Nephron (organoid): ENCODE measurements around the gene POFUT2.

Source experiments
- H3K27ac Mint-ChIP-seq, 3 experiments: 2 replicates each; pipeline ENCODE4 v1.8.0; 2020; ENCODE audit warnings: mixed read lengths in 3 of 3, mild to moderate bottlenecking in 2 of 3, moderate library complexity in 1 of 3
- H3K27me3 Mint-ChIP-seq: 2 replicates; pipeline ENCODE4 v1.8.0; 2021; ENCODE audit warnings: low read depth, mild to moderate bottlenecking, moderate library complexity, mixed read lengths
- H3K36me3 Mint-ChIP-seq: 2 replicates; pipeline ENCODE4 v1.8.0; 2020; ENCODE audit warnings: low read depth, mixed read lengths
- H3K4me1 Mint-ChIP-seq: 2 replicates; pipeline ENCODE4 v1.8.0; 2020; ENCODE audit warnings: mixed read lengths
- H3K4me3 Mint-ChIP-seq, 3 experiments: 2 replicates each; pipeline ENCODE4 v1.8.0; 2020; ENCODE audit warnings: mild to moderate bottlenecking in 3 of 3, mixed read lengths in 3 of 3, moderate library complexity in 2 of 3
- H3K9me3 Mint-ChIP-seq: 2 replicates; pipeline ENCODE4 v1.8.0; 2020; ENCODE audit warnings: mixed read lengths
- TF ChIP-seq, protein P1 (sequence below), 3 experiments: fragments of 200-600 bp; sonication (generic); IDR thresholded peaks; one replicate each; pipeline ENCODE4 v1.5.0; 2021; ENCODE audit warnings: antibody characterized with exemption in 3 of 3; ENCODE audit not compliant: unreplicated experiment in 3 of 3

The POFUT2 gene

DNA sequence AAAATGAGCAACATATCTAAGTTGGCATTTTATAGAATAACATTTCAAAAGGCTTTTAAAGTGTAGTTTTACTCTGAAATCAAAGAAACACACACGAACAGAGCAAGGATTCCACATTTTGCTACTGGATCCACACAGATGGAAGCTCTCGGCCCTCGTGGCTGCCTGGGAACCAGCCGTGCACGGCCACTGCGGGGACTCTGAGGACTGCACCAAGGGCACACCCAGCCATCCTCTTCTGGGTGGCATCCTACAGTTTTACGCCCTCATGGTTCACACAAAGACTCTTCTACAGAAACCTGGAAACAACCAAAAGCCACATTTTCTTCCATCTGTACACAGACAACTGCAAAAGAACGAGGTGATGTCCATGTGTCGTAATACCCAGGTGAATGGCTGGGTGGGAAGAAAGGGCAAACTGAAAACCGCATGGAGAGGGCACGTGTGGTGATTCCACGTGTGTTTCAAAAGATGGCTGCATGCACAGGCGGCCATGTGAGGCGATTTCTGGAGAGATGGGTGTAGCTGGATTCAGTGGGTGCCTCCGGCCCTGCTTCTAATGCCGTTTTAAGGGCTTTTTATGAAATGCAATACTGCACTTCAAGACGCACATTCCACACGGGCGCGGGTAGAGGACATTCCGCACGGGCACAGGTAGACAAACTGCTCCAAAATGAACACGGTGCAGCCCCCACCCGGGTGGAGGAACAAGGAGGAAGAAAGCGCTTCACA lies 8.1 kb downstream of the POFUT2 start:
- peaks cover 58% of the 10 kb centered on the region for H3K36me3 Mint-ChIP-seq
- TF ChIP-seq, protein P1, sequence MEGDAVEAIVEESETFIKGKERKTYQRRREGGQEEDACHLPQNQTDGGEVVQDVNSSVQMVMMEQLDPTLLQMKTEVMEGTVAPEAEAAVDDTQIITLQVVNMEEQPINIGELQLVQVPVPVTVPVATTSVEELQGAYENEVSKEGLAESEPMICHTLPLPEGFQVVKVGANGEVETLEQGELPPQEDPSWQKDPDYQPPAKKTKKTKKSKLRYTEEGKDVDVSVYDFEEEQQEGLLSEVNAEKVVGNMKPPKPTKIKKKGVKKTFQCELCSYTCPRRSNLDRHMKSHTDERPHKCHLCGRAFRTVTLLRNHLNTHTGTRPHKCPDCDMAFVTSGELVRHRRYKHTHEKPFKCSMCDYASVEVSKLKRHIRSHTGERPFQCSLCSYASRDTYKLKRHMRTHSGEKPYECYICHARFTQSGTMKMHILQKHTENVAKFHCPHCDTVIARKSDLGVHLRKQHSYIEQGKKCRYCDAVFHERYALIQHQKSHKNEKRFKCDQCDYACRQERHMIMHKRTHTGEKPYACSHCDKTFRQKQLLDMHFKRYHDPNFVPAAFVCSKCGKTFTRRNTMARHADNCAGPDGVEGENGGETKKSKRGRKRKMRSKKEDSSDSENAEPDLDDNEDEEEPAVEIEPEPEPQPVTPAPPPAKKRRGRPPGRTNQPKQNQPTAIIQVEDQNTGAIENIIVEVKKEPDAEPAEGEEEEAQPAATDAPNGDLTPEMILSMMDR (IDR thresholded peaks at IDR 0.05; ENCODE audit: unreplicated experiment in 3 of 3) = no peak

DNA sequence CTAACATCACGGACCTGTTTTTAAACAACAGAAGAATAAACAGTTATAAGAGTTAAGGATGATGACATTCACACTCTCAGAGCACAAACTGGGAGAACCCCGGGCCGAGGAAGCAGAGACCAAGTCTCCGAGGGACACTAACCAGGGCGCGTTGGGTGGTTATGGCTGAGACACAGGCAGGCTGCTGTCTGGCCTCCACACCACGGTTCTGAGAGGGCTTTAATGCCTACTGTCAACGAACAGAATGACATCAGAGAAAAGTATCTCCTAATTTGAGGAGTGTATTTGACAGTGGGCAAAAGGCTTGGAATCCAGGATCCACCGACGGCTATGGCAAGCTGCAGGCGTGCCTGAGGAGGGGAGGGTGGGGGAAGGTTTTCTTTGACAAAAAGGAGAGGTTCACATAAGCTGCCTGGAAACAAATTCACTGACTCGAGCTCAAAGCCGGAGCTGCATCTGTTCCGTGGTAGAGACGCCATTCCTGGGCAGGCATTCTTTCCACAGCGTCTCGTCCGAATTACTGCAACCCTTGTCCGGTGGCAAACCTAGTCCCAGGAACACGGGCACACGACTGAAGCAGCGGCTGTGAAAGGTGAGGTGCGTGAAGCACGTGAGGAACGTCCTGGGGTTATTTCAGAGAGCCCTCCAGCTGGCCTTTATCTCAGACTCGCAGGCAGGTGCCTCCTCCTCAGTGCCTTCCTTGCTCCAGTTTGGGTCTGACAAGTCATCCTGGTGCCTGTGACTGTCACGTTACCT lies 9.4 kb downstream of the POFUT2 start:
- no peak overlapping the region for H3K27ac Mint-ChIP-seq
- peaks cover 12% of the 10 kb centered on the region for H3K4me1 Mint-ChIP-seq
- peaks cover 49% of the 10 kb centered on the region for H3K36me3 Mint-ChIP-seq
- no peaks in the 10 kb centered on the region for H3K9me3 Mint-ChIP-seq
- H3K27me3 Mint-ChIP-seq = no peaks in the 10 kb centered on the region
- TF ChIP-seq, protein P1 (IDR thresholded peaks at IDR 0.05; ENCODE audit: unreplicated experiment in 3 of 3) = no peak
- no peak overlapping the region for H3K4me3 Mint-ChIP-seq

More for the DNA sequence above, 8.1 kb downstream of the POFUT2 start:
- H3K27me3 Mint-ChIP-seq = no peaks in the 10 kb centered on the region
- no peak overlapping the region for H3K27ac Mint-ChIP-seq
- H3K9me3 Mint-ChIP-seq = no peaks in the 10 kb centered on the region
- no peak overlapping the region for H3K4me3 Mint-ChIP-seq
- peaks cover 12% of the 10 kb centered on the region for H3K4me1 Mint-ChIP-seq

DNA sequence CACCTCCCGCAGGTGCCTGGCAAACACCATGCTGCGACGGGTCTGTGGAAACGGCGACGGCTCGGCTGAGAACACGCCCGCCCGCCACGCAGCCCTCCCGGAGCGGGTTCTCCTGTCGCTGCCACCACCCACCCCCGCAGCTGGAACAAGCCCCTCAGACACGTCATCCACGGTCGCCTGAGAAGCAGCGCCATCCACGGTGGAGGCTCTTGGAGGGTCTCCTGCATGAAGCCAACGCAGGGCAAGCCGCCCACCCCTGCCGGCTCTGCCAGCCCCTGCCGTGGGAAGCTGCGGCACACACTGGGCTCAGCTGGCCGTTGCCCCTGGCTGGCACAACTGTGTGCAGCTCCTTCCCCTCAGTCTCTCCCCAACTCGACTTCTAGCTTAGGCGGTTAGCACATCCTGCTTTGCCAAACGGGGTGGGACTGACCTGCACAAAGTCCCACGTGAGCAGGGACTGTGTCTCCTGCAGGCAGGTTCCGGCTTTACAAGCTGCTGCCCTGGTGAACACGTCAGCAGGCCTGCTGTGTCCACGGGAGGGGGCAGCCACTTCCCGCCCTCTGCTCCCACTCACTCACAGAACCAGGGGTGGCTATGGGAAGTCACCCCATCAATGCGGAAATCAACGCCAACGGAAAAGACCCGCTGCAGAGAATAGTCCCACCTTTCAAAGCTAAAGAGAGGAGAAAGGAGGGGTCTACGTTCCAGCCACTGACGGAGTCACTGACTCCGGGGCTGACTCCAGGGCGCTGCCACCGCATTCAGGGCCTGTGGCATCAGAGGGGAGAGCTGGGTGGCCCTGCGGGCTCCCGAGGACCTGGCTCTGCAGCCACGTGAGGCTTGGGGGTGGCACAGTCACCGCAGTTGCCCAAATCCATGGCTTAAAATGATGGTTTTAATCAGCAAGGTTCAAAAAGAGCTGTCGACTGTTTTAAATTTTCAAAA lies 10.3 kb downstream of the POFUT2 start:
- Mint-ChIP-seq H3K4me3 (no peak overlapping the region), H3K27me3 (no peaks in the 10 kb centered on the region)

DNA sequence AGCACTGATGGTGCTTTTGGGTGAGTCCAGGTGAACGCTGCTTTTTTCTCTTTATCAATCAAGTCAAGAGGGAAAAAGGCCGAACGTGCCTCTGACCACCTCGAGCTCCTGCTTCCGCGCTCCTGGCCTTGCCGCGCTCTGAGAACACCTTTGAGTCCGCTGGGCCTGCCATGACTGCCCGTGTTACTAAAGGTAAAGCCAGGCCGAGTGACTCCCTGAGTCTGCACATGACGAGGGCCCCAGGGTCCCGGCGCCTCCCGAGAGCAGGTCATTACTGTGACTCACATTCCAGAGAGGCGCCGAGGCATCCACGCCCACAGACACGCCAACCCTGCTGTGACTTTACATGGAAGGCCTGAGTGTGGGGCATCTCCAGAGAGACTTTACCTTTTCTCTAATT lies 11.1 kb downstream of the POFUT2 start:
- peaks cover 47% of the 10 kb centered on the region for H3K36me3 Mint-ChIP-seq
- no peaks in the 10 kb centered on the region for H3K9me3 Mint-ChIP-seq
- TF ChIP-seq, protein P1 (IDR thresholded peaks at IDR 0.05; ENCODE audit: unreplicated experiment in 3 of 3) = no peak
- no peaks in the 10 kb centered on the region for H3K27me3 Mint-ChIP-seq
- peaks cover 11% of the 10 kb centered on the region for H3K4me1 Mint-ChIP-seq
- no peak overlapping the region for H3K27ac Mint-ChIP-seq
- H3K4me3 Mint-ChIP-seq = no peak overlapping the region

More for the DNA sequence above, 10.3 kb downstream of the POFUT2 start:
- Mint-ChIP-seq H3K27ac (no peak overlapping the region), H3K4me1 (peaks cover 12% of the 10 kb centered on the region), H3K9me3 (no peaks in the 10 kb centered on the region), H3K36me3 (peaks cover 48% of the 10 kb centered on the region)
- TF ChIP-seq, protein P1 (IDR thresholded peaks at IDR 0.05; ENCODE audit: unreplicated experiment in 3 of 3) = no peak

DNA sequence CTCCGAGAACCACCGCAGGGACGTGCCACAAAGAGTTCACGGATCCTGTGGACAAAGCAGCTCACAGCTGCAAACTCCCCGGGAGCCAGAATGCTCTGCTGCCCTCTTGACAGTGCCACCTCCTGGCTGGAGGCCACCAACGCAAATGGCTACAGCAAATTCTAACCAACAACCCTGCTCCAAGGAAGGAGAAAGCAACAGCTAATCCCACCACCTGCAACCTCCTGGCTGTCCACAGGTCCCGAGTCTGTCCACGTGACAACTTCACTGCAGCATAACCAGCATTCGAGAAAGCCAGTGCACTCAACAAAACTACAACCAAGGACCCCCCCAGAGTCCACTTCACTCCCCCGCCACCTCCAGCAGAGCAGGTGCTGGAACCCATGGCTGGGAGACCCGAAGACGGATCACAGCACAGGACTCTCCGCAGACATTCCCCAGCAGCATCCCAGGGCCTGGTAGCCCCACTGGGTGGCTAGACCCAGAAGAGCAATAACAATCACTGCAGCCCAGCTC lies 17.3 kb downstream of the POFUT2 start:
- TF ChIP-seq, protein P1 (IDR thresholded peaks at IDR 0.05; ENCODE audit: unreplicated experiment in 3 of 3) = no peak
- H3K4me1 Mint-ChIP-seq = no peaks in the 10 kb centered on the region
- H3K4me3 Mint-ChIP-seq = no peak overlapping the region
- H3K9me3 Mint-ChIP-seq = no peaks in the 10 kb centered on the region
- no peak overlapping the region for H3K27ac Mint-ChIP-seq
- H3K27me3 Mint-ChIP-seq = no peaks in the 10 kb centered on the region
- peaks cover 30% of the 10 kb centered on the region for H3K36me3 Mint-ChIP-seq
